GM12872 (cell line): Measurements from ENCODE around the gene CPNE8.

Experiments
- TF ChIP-seq, protein P1 (sequence below): IDR thresholded peaks from 3 replicates; pipeline ENCODE4 v1.5.1; 2011; ENCODE audit warnings: low read depth, mild to moderate bottlenecking, low read length, moderate library complexity; ENCODE audit not compliant: insufficient read depth

Gene CPNE8

GRCh38 chr12:38707648-38708047 lies 197.7 kb downstream of the CPNE8 start:
- TF ChIP-seq, protein P1, sequence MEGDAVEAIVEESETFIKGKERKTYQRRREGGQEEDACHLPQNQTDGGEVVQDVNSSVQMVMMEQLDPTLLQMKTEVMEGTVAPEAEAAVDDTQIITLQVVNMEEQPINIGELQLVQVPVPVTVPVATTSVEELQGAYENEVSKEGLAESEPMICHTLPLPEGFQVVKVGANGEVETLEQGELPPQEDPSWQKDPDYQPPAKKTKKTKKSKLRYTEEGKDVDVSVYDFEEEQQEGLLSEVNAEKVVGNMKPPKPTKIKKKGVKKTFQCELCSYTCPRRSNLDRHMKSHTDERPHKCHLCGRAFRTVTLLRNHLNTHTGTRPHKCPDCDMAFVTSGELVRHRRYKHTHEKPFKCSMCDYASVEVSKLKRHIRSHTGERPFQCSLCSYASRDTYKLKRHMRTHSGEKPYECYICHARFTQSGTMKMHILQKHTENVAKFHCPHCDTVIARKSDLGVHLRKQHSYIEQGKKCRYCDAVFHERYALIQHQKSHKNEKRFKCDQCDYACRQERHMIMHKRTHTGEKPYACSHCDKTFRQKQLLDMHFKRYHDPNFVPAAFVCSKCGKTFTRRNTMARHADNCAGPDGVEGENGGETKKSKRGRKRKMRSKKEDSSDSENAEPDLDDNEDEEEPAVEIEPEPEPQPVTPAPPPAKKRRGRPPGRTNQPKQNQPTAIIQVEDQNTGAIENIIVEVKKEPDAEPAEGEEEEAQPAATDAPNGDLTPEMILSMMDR = no peak

DNA sequence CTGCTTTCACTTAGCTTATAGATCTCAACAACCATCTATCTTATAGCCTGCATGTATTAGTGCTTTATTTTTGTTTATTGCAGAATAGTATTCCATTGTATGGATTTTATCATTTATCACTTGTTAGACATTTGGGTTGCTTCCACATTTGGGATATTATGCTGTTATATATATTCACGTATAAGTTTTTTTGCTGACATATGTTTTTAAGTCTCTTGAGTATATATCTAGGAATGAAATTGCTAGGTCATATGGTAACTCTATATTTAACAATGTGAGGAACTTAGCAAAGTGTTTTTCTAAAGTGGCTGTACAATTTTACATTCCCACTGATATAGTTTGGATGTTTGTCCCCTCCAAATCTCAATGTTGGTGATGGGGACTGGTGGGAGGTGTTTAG lies 208.1 kb downstream of the CPNE8 start:
- TF ChIP-seq, protein P1 = no peak

DNA sequence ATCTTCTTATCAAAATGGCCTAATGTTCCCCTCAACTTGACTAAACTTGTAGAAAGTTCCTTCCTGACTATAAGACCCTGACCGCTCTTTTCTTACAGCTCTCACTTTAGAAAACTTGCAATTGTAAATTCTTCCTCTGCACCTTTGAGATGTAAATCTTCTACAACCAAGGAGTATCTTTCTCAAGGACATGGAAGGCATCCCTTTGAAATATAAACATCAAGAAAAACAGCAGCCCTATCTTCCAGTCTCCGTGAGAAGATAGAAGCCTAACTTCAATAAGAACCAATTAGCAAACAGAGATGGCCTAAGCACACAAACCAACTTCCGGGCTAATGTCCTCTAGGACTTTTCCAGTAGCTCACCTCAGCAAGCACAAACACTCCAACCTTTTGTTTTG lies 210.3 kb downstream of the CPNE8 start:
- TF ChIP-seq, protein P1 = no peak

GRCh38 chr12:38691164-38691563 lies 214.2 kb downstream of the CPNE8 start:
- TF ChIP-seq, protein P1 = no peak

- TF ChIP-seq, protein P1 = no peak
Measured at GRCh38 chr12:38690646-38691045, 214.7 kb downstream of the CPNE8 start.

- TF ChIP-seq, protein P1 = no peak
Measured at GRCh38 chr12:38689704-38690103, 215.7 kb downstream of the CPNE8 start.

DNA sequence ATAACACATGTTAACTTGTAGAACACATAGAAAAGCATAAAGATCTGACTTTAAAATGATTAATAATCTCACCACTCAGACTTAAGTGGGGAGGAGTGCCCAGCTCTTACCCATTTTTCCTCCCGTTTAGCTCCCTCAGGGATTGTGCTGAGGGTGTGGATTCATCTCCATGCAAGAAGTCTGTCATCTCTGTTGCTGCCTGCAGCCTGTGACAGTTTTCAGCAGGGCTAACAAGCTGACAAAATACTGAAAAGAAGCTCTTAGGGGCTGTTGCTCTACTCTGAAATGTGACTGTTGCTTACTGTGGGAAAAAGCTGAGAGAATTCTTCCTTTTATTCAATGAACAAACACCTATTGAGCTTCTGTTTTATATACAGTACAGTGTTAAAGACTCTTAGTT lies 216.2 kb downstream of the CPNE8 start:
- TF ChIP-seq, protein P1 = no peak

DNA sequence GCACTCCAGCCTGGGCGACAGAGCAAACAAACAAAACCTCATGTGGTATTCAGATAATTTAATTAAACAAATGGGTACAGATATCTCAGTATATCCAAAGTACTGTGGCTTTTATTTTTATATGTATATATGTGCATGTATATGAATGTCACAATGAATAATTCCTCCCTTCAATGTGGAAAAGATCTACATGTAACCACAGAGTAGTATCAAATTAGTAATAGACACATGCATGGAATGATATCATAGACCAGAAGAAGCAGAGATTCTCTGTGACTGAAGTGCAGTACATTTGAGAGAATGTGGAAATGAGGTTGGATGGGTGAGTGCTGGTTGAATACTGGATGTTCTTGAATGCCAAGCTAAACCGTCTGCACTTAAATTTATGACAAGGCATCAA lies 222.9 kb downstream of the CPNE8 start:
- TF ChIP-seq, protein P1 = no peak
